CD4-positive, alpha-beta T cell treated with Interleukin-4 for 1 hour (primary cell): ENCODE results near the gene CCDC32.
"Not testable (repeated sequence)": the region's sequence is repeated elsewhere in the genome, so short reads cannot be mapped to it uniquely, and the experiment has no call there.

Experiments used
- DNase-seq, 2 donors: peaks; one replicate each; pipeline ENCODE4 v3.0.0-alpha.2; 2020 to 2022

CCDC32 gene

GRCh38 chr15:40564591-40565332 lies at the start of gene CCDC32:
CCDC32 (minus strand) TSS chr15:40565042; CDS start chr15:40563015, 2,027 bp downstream.
- DNase-seq, result peak; percentile 94 to 96

GRCh38 chr15:40613080-40613479 lies 48.2 kb upstream of the CCDC32 start:
- DNase-seq, result no peak

GRCh38 chr15:40603935-40604334 lies 39.1 kb upstream of the CCDC32 start:
- no peak for DNase-seq

GRCh38 chr15:40600956-40601355 lies 36.1 kb upstream of the CCDC32 start:
- DNase-seq, result no peak

GRCh38 chr15:40598672-40599071 lies 33.8 kb upstream of the CCDC32 start:
- no peak for DNase-seq

GRCh38 chr15:40598126-40598525 lies 33.3 kb upstream of the CCDC32 start:
- no peak for DNase-seq

- no peak for DNase-seq
These were observed 32.2 kb upstream of the CCDC32 start for GRCh38 chr15:40597024-40597423.

- no peak for DNase-seq
These were observed 30.9 kb upstream of the CCDC32 start for GRCh38 chr15:40595773-40596172.

- no peak for DNase-seq
These were observed 30.4 kb upstream of the CCDC32 start for GRCh38 chr15:40595219-40595618.

GRCh38 chr15:40594429-40594836 lies 29.6 kb upstream of the CCDC32 start:
- DNase-seq, result no peak

- DNase-seq, result peak; percentile 94 to 96
These were observed 29.0 kb upstream of the CCDC32 start, which contains the start of gene KNL1 for GRCh38 chr15:40593588-40594428. KNL1 (plus strand) TSS chr15:40594249; CDS start chr15:40602932, 8,683 bp downstream.

- peak in 1 of 2 donors; percentile 58 for DNase-seq
These were observed 28.3 kb upstream of the CCDC32 start for GRCh38 chr15:40593165-40593564.

- DNase-seq, result no peak
These were observed 26.5 kb upstream of the CCDC32 start for GRCh38 chr15:40591389-40591788.

GRCh38 chr15:40590667-40591050 lies 25.8 kb upstream of the CCDC32 start:
- no peak for DNase-seq

GRCh38 chr15:40584191-40584590 lies 19.3 kb upstream of the CCDC32 start:
- no peak for DNase-seq

GRCh38 chr15:40582726-40583246 lies 17.9 kb upstream of the CCDC32 start:
- DNase-seq, result peak; percentile 50 to 52

- DNase-seq, result not testable (repeated sequence)
These were observed 17.0 kb upstream of the CCDC32 start for GRCh38 chr15:40581796-40582195.

GRCh38 chr15:40578892-40579291 lies 14.1 kb upstream of the CCDC32 start:
- DNase-seq, result no peak

GRCh38 chr15:40576914-40577313 lies 12.1 kb upstream of the CCDC32 start:
- not testable (repeated sequence) for DNase-seq

- no peak for DNase-seq
These were observed 10.3 kb upstream of the CCDC32 start for GRCh38 chr15:40575113-40575512.

- DNase-seq, result peak; percentile 88 to 92
These were observed 4.5 kb upstream of the CCDC32 start, which contains the start of gene RPUSD2 for GRCh38 chr15:40569129-40569953. RPUSD2 (plus strand) TSS chr15:40569299; CDS start chr15:40569338, 39 bp downstream.

- DNase-seq, result peak in 1 of 2 donors; percentile 17
These were observed 2.3 kb upstream of the CCDC32 start for GRCh38 chr15:40567111-40567510.
